ENCODE data around the gene POLRMT. TPM values are rescaled to one million over a fixed set of nuclear protein-coding genes. Genes with fewer than 3 reads are reported as not detected.

POLRMT gene
- total RNA-seq, 1 donor from 2014 or later: 15.6 TPM

DNA sequence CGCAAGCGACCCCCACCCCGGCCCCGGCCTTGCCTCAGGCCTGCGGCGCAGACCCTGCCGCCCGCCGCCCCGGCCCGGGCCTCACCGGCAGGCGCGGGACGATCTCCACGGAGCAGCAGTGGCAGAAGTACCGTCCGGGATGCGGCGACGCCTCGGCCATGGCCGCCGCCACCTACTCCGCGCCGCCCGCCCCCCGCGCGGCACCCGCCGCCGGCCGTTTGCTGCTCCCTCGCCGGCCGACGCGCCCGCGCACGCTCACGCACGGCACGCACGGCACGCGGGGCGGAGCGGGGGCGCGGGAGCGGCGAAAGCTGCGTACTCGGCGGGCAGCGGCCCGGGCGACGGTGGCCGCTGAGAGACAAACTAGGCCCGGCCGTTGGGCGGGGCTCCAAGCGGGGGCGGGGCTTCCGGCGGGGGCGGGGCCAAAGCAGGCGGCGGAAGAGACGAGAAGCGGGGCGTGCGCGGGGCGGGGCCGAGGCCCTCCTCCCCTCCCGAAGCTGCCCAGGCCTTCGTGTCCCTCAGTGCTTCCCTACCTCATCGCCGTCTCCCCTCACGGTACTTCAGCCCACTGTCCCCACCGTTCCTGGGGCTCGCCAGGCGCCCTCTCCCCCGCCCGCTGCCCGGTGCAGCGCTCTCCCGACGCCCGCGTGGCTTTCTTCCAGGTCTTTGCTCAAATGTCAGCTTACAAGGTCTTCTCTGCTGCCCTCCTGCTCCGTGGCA is 29.8 kb upstream of the POLRMT start, which contains the start of gene RNF126:
Gene RNF126, minus strand, starts transcription at position 253 of the 720 bp plus-strand sequence. Its CDS starts 93 bp downstream, at position 160.
- DNase-seq: peak; percentile 87

DNA sequence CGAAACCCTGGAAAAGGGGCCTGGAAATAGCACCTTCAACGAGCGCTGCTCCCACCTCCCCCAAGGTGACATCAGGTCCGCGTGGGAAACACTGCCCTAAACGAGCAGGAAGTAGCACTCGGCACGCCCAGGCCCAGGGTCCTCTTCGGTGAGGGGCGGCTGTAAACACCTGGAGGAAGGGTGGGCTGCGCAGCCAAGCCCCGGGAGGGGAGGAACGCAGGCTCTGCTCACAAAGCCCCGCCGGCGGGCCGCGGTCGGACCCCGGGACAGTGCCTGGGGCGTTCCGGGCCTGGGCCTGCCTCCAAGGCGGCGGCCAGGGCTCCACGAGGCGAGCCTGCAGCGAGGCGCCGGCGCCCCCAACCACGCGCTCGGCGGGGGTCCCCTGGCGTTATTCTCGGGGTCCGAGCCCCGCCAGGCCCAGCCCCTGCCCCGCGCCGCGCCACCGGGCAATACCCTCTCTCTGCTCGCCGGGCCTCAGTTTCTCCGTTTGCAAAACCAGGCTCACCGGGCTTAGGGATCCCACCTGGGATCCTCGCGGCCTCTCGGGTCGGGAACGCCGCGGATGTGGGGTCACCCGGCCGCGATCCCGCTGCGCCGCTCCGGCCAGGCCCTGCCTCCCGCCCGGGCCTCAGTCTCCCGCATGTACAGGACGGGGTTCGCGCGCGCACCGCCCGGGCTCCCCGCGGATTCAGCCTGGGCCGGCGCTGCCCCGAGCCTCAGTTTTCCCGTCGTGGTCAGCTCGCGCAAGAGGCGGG is 29.0 kb upstream of the POLRMT start:
- DNase-seq: peak; percentile 8

- no peak for DNase-seq
These were observed 28.3 kb upstream of the POLRMT start for GRCh38 chr19:661427-662196.

DNA sequence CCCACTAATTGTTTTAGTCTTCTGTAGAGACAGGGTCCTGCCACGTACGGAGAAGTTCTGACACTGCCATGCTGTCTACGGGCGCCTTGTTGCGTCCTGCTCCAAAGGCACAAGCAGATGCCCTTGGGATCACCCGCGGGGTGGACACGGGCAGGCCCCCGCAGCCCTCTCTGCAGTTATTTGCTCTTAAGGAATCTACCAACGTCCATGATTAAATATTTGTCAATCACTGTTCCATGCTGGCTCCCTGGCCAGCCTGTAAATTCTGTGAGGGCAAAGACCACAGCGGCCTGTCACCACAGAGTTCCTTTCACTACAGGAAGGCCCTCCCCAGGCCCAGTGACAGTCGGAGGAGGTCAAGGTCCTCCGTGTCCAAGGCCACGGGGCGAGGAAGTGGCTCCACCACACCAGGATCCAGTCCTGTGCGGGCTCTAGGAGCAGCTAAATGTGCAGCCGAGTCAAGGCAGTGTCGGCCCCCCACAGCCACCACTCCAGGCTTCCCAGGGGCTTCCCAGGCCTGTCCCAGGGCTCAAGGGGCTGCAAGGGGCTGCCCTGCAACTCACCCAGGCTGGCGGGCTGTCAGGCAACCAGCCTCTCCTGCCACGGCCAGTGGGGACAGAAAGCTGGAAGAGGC is 27.6 kb upstream of the POLRMT start:
- DNase-seq: no peak

- DNase-seq: no peak
These were observed 25.8 kb upstream of the POLRMT start for GRCh38 chr19:658916-659839.

DNA sequence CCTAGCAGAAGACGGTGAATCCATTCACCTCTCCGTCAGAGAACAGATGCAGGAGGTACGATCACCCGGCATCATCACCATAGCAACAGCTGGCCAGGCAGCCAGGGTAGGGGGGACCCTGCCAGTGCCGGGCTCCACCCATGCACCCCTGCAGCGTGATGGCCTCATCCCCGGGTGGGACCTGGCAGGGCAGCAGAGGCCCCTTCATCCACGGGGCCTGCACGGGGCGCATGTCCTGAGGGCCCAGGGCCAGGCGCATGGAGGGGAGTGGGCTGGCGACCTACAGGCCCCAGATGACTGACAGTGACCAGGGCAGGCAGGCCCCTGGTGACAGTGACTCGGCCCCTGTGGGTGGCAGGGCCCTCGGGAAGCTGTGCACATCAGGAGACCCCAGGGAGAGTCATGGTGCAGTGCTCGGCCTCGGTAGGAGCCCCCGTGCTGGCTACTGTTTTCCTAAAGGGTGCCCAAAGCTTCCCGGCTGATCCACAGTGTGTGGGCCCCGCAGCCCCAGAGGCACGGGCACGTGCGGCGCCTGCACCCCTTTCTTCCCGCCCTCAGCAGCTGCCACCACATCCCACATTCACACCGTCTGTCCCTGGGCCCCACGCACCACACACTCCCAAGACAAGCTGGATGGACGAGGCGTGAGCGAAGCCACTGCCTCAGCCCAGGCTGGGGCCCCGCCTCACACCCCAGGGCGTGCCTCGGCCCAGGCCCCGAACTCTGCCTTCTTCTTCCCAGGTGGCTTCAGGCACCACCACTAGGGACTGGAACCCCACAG is 24.9 kb upstream of the POLRMT start:
- no peak for DNase-seq

GRCh38 chr19:657611-658010 is 24.3 kb upstream of the POLRMT start:
- DNase-seq: no peak

DNA sequence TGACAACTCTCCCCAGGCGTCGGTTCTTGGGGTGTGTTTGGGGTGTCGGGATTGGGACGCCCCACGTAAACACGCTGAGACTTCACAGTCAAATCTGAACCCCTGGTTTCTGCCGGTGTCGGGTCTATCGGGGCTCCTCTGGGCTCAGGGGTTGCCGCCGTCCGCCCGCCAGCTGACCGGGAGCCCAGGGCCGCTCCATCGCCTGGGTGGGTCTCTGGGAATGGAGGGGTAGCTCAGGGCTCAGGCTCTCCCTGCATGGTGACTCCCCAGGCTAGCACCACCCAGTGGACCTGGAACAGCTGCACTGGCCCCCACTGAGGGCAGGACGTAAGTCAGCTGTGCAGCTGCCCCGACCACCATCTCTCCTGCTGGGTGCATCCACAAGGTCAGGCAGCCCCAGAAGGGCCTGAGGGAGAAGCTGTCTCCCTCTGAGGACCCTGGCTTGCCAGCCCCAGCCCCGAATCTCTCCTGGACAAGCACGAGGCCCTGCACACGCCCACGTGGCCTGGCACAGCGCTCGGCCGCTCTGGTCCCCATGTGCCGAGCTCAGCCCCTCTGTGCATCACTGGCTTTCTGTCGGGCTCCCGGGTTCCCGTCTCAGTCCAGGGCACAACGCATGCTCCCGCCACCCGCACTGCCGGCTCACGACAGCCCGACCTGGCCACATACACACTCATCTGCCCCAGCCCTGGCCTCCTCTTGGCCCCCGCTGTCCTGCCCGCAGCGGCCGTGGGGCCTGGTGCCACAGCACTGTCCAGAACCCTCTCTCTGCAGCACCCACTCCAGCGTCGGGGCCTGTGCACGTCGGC is 23.6 kb upstream of the POLRMT start:
- DNase-seq: no peak

GRCh38 chr19:655691-656090 is 22.4 kb upstream of the POLRMT start:
- no peak for DNase-seq

DNA sequence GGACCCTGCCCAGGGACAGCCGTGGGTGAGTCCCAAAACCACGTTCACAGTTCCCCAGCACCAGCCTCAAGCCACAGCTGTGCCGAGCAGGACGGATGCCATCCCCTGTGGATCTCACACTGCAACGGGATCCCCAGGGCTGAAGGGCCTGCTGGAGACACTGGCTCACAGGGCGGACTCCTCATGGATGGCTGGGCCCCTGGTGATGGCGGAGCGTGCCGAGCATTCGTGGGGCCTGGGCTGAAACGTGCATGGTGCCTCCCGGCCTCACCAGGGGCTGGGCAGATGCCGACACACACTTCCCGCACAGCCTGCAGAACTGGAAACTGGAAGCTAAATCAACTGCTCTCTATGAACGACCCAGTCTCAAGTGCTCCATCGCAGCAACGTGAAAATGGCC is 20.1 kb upstream of the POLRMT start:
- no peak for DNase-seq

DNA sequence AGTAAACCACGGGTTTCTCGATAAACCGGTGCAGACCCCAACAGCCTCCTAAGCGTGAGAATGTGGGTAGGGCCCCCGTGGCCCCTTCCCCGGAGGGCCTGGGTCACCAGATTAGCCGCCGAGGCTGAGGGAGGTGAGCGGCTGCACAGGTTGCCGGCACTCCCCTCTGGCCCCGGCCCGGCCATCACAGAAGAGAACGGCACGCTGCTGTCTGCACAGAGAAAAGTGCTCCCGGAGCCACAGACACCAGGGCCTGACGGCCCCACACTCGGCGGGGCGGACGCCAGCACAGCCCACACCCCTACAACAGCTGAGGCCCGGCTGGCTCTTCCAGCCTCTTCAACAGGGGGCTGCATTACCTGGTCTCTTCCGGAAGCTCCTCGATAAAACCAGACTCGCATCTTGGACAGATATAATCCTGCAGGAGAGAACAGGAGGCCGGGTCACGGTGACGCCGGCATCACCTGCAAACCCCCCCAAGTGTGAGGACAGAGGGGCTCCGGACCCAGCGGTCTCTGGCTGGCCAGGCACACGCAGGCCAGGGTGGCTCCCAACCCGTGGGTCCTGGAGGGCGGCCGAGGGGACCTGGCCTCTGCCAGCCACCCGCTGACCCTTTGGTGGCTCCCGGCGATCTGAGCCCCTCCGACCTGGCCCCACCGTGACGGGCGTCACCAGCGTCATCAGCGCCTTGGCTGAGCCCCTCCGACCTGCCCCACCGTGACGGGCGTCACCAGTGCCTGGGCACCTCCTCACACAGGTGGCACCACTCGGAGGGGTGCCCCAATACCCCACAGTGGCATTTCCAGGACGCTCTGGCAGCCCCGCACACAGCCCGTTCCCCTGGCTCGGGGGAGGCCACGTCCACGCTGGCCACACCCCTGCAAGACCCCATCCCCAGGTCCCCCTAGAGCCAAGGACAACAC is 19.4 kb upstream of the POLRMT start:
- no peak for DNase-seq

DNA sequence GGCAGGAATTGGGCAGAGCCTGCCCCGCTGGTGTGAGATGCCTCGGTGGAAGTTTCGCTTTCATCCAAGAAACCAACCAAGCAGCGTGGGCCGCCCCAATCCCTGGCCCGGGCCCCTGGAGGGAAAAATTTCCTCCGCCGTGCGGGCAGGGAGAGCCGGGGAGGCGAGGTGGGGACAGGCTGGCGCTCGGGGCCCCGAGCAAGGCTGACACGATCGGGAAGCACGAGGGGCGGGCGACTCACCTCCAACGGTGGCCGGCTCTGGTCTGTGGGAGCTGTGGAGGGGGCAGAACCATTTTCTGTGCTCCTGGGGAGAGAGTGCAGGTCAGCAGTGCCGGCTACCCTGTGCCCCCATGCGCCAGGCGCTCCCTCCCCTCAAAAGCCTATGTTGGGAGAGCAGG is 18.7 kb upstream of the POLRMT start:
- no peak for DNase-seq

- no peak for DNase-seq
These were observed 17.9 kb upstream of the POLRMT start for GRCh38 chr19:651114-651818.

DNA sequence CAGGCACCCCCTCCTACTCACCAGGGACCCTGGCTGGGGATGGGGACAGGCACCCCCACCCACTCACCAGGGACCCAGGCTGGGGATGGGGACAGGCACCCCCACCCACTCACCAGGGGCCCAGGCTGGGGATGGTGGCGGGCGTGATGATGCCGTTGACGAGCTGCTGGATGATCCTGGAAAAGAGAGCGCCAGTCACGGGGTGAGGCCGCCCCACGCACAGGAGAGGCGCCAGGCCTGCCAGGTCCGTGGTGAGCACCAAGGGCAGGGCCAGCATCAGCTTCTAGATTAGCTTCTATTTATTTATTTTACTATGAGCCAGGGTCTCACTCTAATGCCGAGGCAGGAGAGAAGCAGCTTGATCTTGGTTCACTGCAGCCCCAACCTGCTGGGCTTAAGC is 16.8 kb upstream of the POLRMT start:
- no peak for DNase-seq

GRCh38 chr19:648904-649801 is 15.8 kb upstream of the POLRMT start:
- DNase-seq: no peak

DNA sequence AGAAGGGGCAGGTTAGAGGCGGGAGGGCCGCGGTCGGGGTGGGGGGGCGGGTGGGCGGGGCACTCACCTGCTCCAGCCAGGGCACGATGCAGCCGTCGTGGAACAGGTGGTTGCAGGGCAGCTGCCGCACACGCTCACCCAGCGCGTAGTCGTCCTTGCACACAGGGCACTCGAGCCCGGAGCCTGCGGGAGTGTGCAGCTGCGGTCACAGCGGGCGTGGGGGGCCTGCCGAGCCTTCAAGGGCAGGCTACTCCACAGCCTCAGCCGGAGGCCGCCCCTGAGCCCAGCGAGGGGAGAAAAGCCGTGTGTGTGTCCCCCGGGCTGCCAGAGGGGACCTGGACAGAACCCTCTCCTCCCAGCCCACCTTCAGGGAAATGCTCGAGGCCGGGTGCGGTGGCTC is 15.0 kb upstream of the POLRMT start:
- DNase-seq: no peak

Data from skin of body (tissue), 2 donors.